Liver (tissue), 9 donors: ENCODE results near the gene EP400. TPM values are rescaled to one million over a fixed set of nuclear protein-coding genes. Genes with fewer than 3 reads are reported as not detected.

Source experiments
- DNase-seq: peaks from one replicate; pipeline ENCODE4 v3.0.0-alpha.2; 2017; ENCODE audit warnings: low spot score
- H3K27ac ChIP-seq, 2 donors: one replicate each; pipeline ENCODE4 v1.7.0; 2013; ENCODE audit warnings: inconsistent platforms in 2 of 2, low read length in 2 of 2, control low read depth in 1 of 2, low read depth in 1 of 2, mild to moderate bottlenecking in 1 of 2
- H3K27me3 ChIP-seq, 4 donors: one replicate each; pipeline versions ENCODE4 v1.6.1 to v1.7.0; 2013; ENCODE audit warnings: low read length in 3 of 4, inconsistent platforms in 1 of 4, mild to moderate bottlenecking in 1 of 4, moderate library complexity in 1 of 4; ENCODE audit not compliant: control insufficient read depth in 4 of 4, insufficient read depth in 4 of 4
- H3K36me3 ChIP-seq, 4 donors: one replicate each; pipeline versions ENCODE4 v1.6.1 to v1.7.0; 2013; ENCODE audit warnings: low read length in 3 of 4, mild to moderate bottlenecking in 3 of 4, low read depth in 1 of 4, moderate library complexity in 1 of 4; ENCODE audit not compliant: control insufficient read depth in 4 of 4, insufficient read depth in 3 of 4
- H3K4me1 ChIP-seq, 4 donors: one replicate each; pipeline versions ENCODE4 v1.6.1 to v1.7.0; 2013; ENCODE audit warnings: low read length in 3 of 4, mild to moderate bottlenecking in 3 of 4, moderate library complexity in 1 of 4; ENCODE audit not compliant: control insufficient read depth in 4 of 4, insufficient read depth in 4 of 4
- H3K4me3 ChIP-seq, 3 donors: one replicate each; pipeline versions ENCODE4 v1.6.1 to v1.7.0; 2013; ENCODE audit warnings: low read length in 3 of 3, control low read depth in 1 of 3, low read depth in 1 of 3, mild to moderate bottlenecking in 1 of 3
- H3K9ac ChIP-seq, 2 donors: one replicate each; pipeline ENCODE4 v1.7.0; 2013; ENCODE audit warnings: low read length in 2 of 2, mild to moderate bottlenecking in 2 of 2, moderate library complexity in 2 of 2, control low read depth in 1 of 2, low read depth in 1 of 2
- H3K9me3 ChIP-seq, 4 donors: one replicate each; pipeline versions ENCODE4 v1.6.1 to v1.7.0; 2013; ENCODE audit warnings: low read length in 3 of 4; ENCODE audit not compliant: control insufficient read depth in 4 of 4
- EGR1 ChIP-seq, 2 donors: IDR thresholded peaks; 2 replicates each; pipeline ENCODE4 v1.6.1; 2016 to 2018; ENCODE audit warnings: antibody characterized with exemption in 2 of 2, low read depth in 2 of 2
- FOXA1 ChIP-seq: IDR thresholded peaks from 2 replicates; pipeline ENCODE4 v1.6.1; 2016; ENCODE audit warnings: antibody characterized with exemption
- HNF4G ChIP-seq: IDR thresholded peaks from 2 replicates; pipeline ENCODE4 v1.6.1; 2016; ENCODE audit warnings: antibody characterized with exemption
- NR2F2 ChIP-seq: IDR thresholded peaks from 2 replicates; pipeline ENCODE4 v1.6.1; 2016; ENCODE audit warnings: antibody characterized with exemption
- RAD21 ChIP-seq, 2 donors: IDR thresholded peaks; 2 replicates each; pipeline ENCODE4 v1.6.1; 2016; ENCODE audit warnings: antibody characterized with exemption in 2 of 2, mild to moderate bottlenecking in 2 of 2
- RXRA ChIP-seq, 2 donors: IDR thresholded peaks; 2 replicates each; pipeline ENCODE4 v1.6.1; 2017 to 2018; ENCODE audit warnings: antibody characterized with exemption in 2 of 2, mild to moderate bottlenecking in 1 of 2
- SP1 ChIP-seq: IDR thresholded peaks from 2 replicates; pipeline ENCODE4 v1.6.1; 2018; ENCODE audit warnings: antibody characterized with exemption, mild to moderate bottlenecking
- TAF1 ChIP-seq: conservative IDR thresholded peaks from 2 replicates; pipeline ENCODE4 v1.6.1; 2016; ENCODE audit warnings: antibody characterized with exemption, mild to moderate bottlenecking
- YY1 ChIP-seq: IDR thresholded peaks from 2 replicates; pipeline ENCODE4 v1.6.1; 2016; ENCODE audit warnings: antibody characterized with exemption, mild to moderate bottlenecking
- WGBS: extraction: QIAGEN DNeasy Blood & Tissue Kit; methylation state at CpG from one replicate; pipeline ENCODE4 v1.1.7; 2013; 5-methylcytosine and 5-hydroxymethylcytosine counted together
- polyA plus RNA-seq, 2 donors: library from polyadenylated mRNA; stranded (reverse) in 1 of 2; unstranded in 1 of 2; fragments of 200-250 nt in 1 of 2; fragments of >200 nt in 1 of 2; fragmentation: Nextera tagmentation in 1 of 2; extraction: Ambion mirVana in 1 of 2; gene quantifications; one replicate each; pipeline versions ENCODE4 v1.2.1 to v1.2.3, GENCODE V29; 2013 to 2015
- total RNA-seq, 2 donors: library from RNA; depleted of rRNA; stranded (reverse); fragments of >200 nt; gene quantifications; one replicate each; pipeline ENCODE4 v1.2.3, GENCODE V29; 2014
- TF ChIP-seq, protein P1 (sequence below): IDR thresholded peaks from 2 replicates; pipeline ENCODE4 v1.6.1; 2016; ENCODE audit warnings: antibody characterized with exemption
- TF ChIP-seq, protein P2 (sequence below): IDR thresholded peaks from 2 replicates; pipeline ENCODE4 v1.6.1; 2016; ENCODE audit warnings: antibody characterized with exemption
- TF ChIP-seq, protein P3 (sequence below): IDR thresholded peaks from 2 replicates; pipeline ENCODE4 v1.6.1; 2016; ENCODE audit warnings: antibody characterized with exemption
- TF ChIP-seq, protein P4 (sequence below): IDR thresholded peaks from 2 replicates; pipeline ENCODE4 v1.6.1; 2016; ENCODE audit warnings: antibody characterized with exemption, mild to moderate bottlenecking
- TF ChIP-seq, protein P5 (sequence below): fragments of 150-350 bp; IDR thresholded peaks from 2 replicates; pipeline ENCODE4 v1.5.1; 2017; ENCODE audit warnings: improper control_type of control experiment, low read depth, low read length; ENCODE audit not compliant: missing input control
- donor health status: healthy.
- donor health status: healthy.
- donor health status: healthy.
- donor health status: healthy.
- donor health status: healthy.

EP400 gene
- total and polyA plus RNA-seq, 4 donors: 4.7 to 12.4 (median 7.1) TPM

DNA sequence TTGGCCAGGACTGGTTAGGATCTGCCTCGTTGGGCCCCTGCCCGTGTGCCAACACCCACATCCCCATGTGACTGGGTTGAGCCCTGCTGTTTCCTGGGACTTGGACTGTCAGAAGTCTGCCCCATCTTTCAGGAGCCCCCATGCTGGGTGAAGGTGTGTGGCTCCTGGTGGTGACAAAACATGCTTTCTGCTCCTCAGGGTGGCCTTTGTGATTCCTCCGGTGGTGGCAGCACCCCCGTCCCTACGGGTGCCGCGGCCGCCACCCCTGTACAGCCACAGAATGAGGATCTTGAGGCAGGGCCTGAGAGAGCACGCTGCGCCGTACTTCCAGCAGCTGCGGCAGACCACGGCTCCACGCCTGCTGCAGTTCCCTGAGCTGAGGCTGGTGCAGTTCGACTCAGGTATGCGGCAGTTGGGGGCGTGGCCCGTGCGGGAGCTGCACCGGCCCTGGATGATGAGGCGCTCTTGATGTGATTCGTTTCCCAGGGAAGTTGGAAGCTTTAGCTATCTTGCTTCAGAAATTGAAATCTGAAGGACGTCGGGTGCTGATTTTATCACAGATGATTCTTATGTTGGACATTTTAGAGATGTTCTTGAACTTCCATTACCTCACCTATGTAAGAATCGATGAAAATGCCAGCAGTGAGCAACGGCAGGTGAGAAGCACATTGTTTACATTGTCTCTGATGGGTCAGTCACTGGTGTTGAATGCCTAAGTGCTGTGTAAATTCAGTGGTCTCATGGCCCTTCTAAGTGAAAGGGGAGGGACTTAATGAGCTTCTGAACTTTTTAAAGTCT, 80.0 kb downstream of the EP400 start:
- no peaks in the 10 kb centered on the region for H3K27me3 ChIP-seq
- H3K27ac ChIP-seq: no peak overlapping the region
- DNase-seq: no peak
- H3K9me3 ChIP-seq: no peaks in the 10 kb centered on the region
- H3K4me3 ChIP-seq: no peak overlapping the region
- no peak for TF ChIP-seq NR2F2
- H3K36me3 ChIP-seq: peaks cover 24 to 88% (median 64%) of the 10 kb centered on the region in 4 donors
- no peak overlapping the region for H3K9ac ChIP-seq
- 95% methylated on average over 26 of the region's 26 CpGs for WGBS
- H3K4me1 ChIP-seq: no peaks in the 10 kb centered on the region

DNA sequence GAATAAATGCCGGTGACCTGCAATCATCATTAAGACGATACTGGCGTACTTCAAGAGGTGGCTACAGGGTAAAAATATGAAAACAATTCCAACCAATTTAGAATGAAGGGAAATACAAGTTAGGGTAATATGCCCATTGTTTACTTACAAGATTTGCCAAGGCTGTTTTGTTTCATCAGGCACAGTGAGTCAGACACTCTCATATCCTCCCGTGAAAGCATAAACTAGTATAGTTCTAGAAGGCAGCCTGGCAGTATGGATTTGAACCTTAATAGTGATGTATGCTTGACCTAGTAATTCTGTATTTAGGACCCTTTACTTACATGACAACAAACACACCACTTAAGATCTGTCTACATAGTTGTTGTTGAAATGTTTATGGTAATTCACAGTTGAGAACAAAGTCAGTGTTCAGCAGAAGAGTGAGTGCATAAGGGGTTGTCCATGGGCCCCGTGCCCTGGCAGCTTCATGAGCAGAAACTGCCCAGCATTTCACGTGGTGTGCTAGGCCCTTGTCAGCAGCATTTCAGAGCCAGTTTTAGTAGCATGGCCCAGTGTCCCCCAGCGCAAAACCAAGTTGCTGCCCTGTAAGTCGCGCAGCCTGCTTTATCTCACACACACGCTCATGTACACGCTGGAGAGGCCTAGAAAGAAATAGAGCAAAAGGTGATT, 80.8 kb downstream of the EP400 start:
- no peak overlapping the region for H3K9ac ChIP-seq
- no peak overlapping the region for H3K27ac ChIP-seq
- WGBS: 96% methylated on average over 11 of the region's 11 CpGs
- H3K36me3 ChIP-seq: peaks cover 24 to 88% (median 59%) of the 10 kb centered on the region in 4 donors
- DNase-seq: no peak
- no peak for TF ChIP-seq RAD21 (IDR thresholded peaks at IDR 0.05)
- TF ChIP-seq RXRA (IDR thresholded peaks at IDR 0.05): no peak
- TF ChIP-seq, protein P1, sequence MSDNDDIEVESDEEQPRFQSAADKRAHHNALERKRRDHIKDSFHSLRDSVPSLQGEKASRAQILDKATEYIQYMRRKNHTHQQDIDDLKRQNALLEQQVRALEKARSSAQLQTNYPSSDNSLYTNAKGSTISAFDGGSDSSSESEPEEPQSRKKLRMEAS: no peak
- TF ChIP-seq, protein P2, sequence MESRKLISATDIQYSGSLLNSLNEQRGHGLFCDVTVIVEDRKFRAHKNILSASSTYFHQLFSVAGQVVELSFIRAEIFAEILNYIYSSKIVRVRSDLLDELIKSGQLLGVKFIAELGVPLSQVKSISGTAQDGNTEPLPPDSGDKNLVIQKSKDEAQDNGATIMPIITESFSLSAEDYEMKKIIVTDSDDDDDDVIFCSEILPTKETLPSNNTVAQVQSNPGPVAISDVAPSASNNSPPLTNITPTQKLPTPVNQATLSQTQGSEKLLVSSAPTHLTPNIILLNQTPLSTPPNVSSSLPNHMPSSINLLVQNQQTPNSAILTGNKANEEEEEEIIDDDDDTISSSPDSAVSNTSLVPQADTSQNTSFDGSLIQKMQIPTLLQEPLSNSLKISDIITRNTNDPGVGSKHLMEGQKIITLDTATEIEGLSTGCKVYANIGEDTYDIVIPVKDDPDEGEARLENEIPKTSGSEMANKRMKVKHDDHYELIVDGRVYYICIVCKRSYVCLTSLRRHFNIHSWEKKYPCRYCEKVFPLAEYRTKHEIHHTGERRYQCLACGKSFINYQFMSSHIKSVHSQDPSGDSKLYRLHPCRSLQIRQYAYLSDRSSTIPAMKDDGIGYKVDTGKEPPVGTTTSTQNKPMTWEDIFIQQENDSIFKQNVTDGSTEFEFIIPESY: no peak
- TF ChIP-seq SP1: no peak
- no peak for TF ChIP-seq FOXA1
- TF ChIP-seq, protein P3, sequence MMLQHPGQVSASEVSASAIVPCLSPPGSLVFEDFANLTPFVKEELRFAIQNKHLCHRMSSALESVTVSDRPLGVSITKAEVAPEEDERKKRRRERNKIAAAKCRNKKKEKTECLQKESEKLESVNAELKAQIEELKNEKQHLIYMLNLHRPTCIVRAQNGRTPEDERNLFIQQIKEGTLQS: no peak
- no peak for TF ChIP-seq HNF4G
- TF ChIP-seq, protein P4, sequence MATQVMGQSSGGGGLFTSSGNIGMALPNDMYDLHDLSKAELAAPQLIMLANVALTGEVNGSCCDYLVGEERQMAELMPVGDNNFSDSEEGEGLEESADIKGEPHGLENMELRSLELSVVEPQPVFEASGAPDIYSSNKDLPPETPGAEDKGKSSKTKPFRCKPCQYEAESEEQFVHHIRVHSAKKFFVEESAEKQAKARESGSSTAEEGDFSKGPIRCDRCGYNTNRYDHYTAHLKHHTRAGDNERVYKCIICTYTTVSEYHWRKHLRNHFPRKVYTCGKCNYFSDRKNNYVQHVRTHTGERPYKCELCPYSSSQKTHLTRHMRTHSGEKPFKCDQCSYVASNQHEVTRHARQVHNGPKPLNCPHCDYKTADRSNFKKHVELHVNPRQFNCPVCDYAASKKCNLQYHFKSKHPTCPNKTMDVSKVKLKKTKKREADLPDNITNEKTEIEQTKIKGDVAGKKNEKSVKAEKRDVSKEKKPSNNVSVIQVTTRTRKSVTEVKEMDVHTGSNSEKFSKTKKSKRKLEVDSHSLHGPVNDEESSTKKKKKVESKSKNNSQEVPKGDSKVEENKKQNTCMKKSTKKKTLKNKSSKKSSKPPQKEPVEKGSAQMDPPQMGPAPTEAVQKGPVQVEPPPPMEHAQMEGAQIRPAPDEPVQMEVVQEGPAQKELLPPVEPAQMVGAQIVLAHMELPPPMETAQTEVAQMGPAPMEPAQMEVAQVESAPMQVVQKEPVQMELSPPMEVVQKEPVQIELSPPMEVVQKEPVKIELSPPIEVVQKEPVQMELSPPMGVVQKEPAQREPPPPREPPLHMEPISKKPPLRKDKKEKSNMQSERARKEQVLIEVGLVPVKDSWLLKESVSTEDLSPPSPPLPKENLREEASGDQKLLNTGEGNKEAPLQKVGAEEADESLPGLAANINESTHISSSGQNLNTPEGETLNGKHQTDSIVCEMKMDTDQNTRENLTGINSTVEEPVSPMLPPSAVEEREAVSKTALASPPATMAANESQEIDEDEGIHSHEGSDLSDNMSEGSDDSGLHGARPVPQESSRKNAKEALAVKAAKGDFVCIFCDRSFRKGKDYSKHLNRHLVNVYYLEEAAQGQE: no peak
- TF ChIP-seq EGR1 (IDR thresholded peaks at IDR 0.05; ENCODE audit: low read depth in 2 of 2): no peak
- TF ChIP-seq, protein P5, sequence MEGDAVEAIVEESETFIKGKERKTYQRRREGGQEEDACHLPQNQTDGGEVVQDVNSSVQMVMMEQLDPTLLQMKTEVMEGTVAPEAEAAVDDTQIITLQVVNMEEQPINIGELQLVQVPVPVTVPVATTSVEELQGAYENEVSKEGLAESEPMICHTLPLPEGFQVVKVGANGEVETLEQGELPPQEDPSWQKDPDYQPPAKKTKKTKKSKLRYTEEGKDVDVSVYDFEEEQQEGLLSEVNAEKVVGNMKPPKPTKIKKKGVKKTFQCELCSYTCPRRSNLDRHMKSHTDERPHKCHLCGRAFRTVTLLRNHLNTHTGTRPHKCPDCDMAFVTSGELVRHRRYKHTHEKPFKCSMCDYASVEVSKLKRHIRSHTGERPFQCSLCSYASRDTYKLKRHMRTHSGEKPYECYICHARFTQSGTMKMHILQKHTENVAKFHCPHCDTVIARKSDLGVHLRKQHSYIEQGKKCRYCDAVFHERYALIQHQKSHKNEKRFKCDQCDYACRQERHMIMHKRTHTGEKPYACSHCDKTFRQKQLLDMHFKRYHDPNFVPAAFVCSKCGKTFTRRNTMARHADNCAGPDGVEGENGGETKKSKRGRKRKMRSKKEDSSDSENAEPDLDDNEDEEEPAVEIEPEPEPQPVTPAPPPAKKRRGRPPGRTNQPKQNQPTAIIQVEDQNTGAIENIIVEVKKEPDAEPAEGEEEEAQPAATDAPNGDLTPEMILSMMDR: no peak
- no peak for TF ChIP-seq TAF1
- no peak for TF ChIP-seq YY1
- H3K4me3 ChIP-seq: no peak overlapping the region
- no peaks in the 10 kb centered on the region for H3K9me3 ChIP-seq
- no peaks in the 10 kb centered on the region for H3K4me1 ChIP-seq
- no peaks in the 10 kb centered on the region for H3K27me3 ChIP-seq
